ENCODE measurements around the gene SEMA3A. TPM values are rescaled to one million over a fixed set of nuclear protein-coding genes. Genes with fewer than 3 reads are reported as not detected.

SEMA3A gene
- polyA plus RNA-seq, 1 donor from 2014 or later = 0.08 TPM

DNA sequence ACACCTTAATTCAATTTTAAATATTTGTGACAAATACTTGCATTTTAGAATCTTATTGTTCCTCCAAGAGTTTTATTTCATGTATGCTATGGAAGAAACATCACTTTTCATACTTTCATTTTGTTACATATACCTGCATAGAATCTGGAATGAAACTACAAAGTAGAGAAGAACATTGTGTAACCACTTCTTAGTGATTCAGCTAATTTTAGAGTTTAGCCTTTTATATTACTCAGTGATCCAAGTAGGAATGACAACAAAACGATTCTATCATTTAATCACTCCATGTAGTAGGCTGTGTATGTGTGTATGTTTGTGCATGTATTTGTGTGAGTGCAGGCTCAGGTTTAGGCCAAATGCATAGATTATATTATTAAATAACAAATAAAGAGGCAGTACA lies 14.4 kb upstream of the SEMA3A start:
- Mint-ChIP-seq H3K27me3 (no peaks in the 10 kb centered on the region), H3K9me3 (peaks cover 0 to 3% (median 0%) of the 10 kb centered on the region in 3 donors), H3K4me1 (no peaks in the 10 kb centered on the region), H3K27ac (no peak overlapping the region), H3K4me3 (no peak overlapping the region), H3K36me3 (no peaks in the 10 kb centered on the region)

DNA sequence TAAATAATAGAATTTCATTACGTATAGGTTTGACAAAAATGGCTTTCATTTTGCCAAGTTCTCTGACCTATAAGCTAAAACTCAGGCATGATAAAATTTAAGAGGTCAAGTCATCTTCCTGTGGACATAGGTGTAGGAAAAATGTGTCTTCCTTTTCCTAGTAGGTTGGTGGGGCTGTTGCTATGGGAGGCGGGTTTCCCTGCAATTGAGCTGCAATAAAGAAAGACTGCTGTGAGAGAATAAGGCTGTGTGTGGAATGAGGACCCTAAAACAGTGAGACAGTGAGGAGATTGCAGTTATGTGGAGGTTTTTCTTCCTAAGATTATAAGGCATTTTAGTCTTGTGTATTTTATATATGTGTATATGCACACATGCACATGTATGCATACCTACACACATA lies 13.0 kb upstream of the SEMA3A start:
- no peaks in the 10 kb centered on the region for H3K4me1 Mint-ChIP-seq
- H3K4me3 Mint-ChIP-seq = no peak overlapping the region
- no peaks in the 10 kb centered on the region for H3K27me3 Mint-ChIP-seq
- no peaks in the 10 kb centered on the region for H3K36me3 Mint-ChIP-seq
- H3K9me3 Mint-ChIP-seq = peaks cover 0 to 3% (median 0%) of the 10 kb centered on the region in 3 donors
- H3K27ac Mint-ChIP-seq = no peak overlapping the region

DNA sequence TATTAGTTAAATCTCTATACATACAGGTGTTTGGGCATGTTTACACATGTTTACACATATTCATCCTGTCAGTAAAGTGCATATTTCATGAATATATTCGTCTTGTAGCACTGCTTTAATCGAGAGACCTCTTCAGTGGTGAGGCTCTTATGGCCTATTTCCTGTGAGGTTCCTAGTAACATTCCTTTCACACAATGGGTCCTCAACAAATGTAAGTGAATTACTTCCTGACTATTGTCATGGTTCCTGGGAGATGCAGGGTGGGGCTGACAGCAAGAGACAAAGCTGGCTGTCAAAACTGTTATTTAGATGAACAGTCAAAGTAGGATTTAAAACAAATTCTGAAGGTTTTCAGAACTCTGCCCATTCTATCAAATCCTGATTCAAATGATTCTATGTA lies 12.4 kb upstream of the SEMA3A start:
- Mint-ChIP-seq H3K9me3 (peaks cover 0 to 3% (median 0%) of the 10 kb centered on the region in 3 donors), H3K27me3 (no peaks in the 10 kb centered on the region), H3K4me3 (no peak overlapping the region), H3K36me3 (no peaks in the 10 kb centered on the region), H3K4me1 (no peaks in the 10 kb centered on the region), H3K27ac (no peak overlapping the region)

- no peak overlapping the region for H3K27ac Mint-ChIP-seq
These were observed 10.1 kb upstream of the SEMA3A start for GRCh38 chr7:84204655-84205054.

GRCh38 chr7:84202855-84203254 lies 8.3 kb upstream of the SEMA3A start:
- no peaks in the 10 kb centered on the region for H3K9me3 Mint-ChIP-seq
- H3K36me3 Mint-ChIP-seq = no peaks in the 10 kb centered on the region
- H3K27ac Mint-ChIP-seq = no peak overlapping the region
- no peak overlapping the region for H3K4me3 Mint-ChIP-seq
- H3K27me3 Mint-ChIP-seq = no peaks in the 10 kb centered on the region
- H3K4me1 Mint-ChIP-seq = no peaks in the 10 kb centered on the region

More at GRCh38 chr7:84204655-84205054, 10.1 kb upstream of the SEMA3A start:
- Mint-ChIP-seq H3K27me3 (no peaks in the 10 kb centered on the region), H3K36me3 (no peaks in the 10 kb centered on the region), H3K9me3 (no peaks in the 10 kb centered on the region), H3K4me3 (no peak overlapping the region), H3K4me1 (no peaks in the 10 kb centered on the region)

- Mint-ChIP-seq H3K36me3 (no peaks in the 10 kb centered on the region), H3K4me3 (no peak overlapping the region), H3K4me1 (no peaks in the 10 kb centered on the region), H3K9me3 (no peaks in the 10 kb centered on the region), H3K27me3 (no peaks in the 10 kb centered on the region), H3K27ac (no peak overlapping the region)
These were observed 6.3 kb upstream of the SEMA3A start for GRCh38 chr7:84200859-84201258.

GRCh38 chr7:84199216-84199615 lies 4.6 kb upstream of the SEMA3A start:
- H3K27me3 Mint-ChIP-seq = no peaks in the 10 kb centered on the region
- peaks cover 0 to 5% (median 4%) of the 10 kb centered on the region in 3 donors for H3K4me1 Mint-ChIP-seq
- no peak overlapping the region for H3K27ac Mint-ChIP-seq
- no peak overlapping the region for H3K4me3 Mint-ChIP-seq
- no peaks in the 10 kb centered on the region for H3K9me3 Mint-ChIP-seq
- H3K36me3 Mint-ChIP-seq = no peaks in the 10 kb centered on the region

- H3K36me3 Mint-ChIP-seq = no peaks in the 10 kb centered on the region
- no peaks in the 10 kb centered on the region for H3K9me3 Mint-ChIP-seq
- H3K27ac Mint-ChIP-seq = no peak overlapping the region
- no peak overlapping the region for H3K4me3 Mint-ChIP-seq
- H3K4me1 Mint-ChIP-seq = peaks cover 0 to 5% (median 4%) of the 10 kb centered on the region in 3 donors
- H3K27me3 Mint-ChIP-seq = no peaks in the 10 kb centered on the region
These were observed 1.5 kb upstream of the SEMA3A start for GRCh38 chr7:84196084-84196503.

DNA sequence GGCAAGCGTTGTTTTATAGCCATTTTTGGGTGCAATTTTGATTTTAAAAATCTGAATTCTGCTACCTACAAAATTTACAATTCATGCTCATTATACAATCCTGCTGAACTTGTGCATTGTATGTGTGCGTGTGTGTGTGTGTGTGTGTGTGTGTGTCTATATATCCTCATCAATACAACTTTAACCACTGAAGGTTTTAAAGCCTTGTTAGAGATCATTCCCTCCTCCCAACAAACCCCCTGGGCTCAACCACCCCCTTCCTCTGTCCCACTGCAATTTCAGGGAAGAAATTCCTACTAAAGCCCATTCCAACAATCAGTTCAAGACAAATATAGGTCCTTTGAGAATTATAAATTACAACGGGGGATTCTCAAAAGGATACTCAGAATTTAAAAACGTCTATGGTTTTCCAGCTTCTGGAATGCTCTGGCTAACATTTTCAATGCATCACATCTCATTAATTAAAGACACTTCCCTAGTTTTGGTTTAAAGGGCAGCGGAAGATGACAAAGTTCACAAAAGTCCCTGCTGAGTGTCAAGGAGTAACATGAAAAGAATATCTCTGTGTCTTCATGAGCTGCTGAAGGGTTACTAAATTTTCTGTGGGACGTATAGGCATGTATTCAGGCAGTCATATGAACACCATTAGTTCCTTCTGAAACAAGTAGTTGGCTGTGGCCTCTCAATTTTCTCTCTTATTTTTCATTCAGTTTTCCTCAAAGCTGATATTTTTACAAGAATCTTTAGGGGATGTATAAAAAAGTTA lies 889 bp upstream of the SEMA3A start:
- peaks cover 0 to 5% (median 4%) of the 10 kb centered on the region in 3 donors for H3K4me1 Mint-ChIP-seq
- H3K36me3 Mint-ChIP-seq = no peaks in the 10 kb centered on the region
- H3K27me3 Mint-ChIP-seq = no peaks in the 10 kb centered on the region
- no peak overlapping the region for H3K27ac Mint-ChIP-seq
- H3K4me3 Mint-ChIP-seq = no peak overlapping the region
- H3K9me3 Mint-ChIP-seq = no peaks in the 10 kb centered on the region

DNA sequence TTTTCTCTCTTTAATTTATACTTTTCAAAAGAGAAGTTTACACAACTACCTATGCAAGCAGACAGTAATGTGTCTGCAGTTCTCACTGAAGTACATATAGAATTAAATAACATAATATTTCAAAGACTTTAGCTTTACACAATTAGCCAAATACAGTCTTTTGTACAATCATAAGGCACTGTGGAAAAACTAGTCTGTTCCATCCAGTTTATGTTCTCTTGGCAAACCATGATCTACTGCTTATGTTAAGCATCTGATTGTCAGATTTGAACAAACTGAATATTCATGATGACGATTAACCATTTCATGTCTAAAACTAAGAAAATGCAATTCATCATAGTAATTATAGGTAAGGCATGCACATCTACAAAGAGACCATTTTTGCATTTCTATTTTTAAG lies 842 bp downstream of the SEMA3A start:
- Mint-ChIP-seq H3K36me3 (no peaks in the 10 kb centered on the region), H3K9me3 (no peaks in the 10 kb centered on the region), H3K27me3 (no peaks in the 10 kb centered on the region), H3K27ac (no peak overlapping the region), H3K4me1 (peaks cover 0 to 5% (median 4%) of the 10 kb centered on the region in 3 donors), H3K4me3 (no peak overlapping the region)

GRCh38 chr7:84191842-84192241 lies 2.7 kb downstream of the SEMA3A start:
- H3K27ac Mint-ChIP-seq = no peak overlapping the region
- no peaks in the 10 kb centered on the region for H3K36me3 Mint-ChIP-seq
- H3K4me3 Mint-ChIP-seq = no peak overlapping the region
- peaks cover 0 to 5% (median 4%) of the 10 kb centered on the region in 3 donors for H3K4me1 Mint-ChIP-seq
- no peaks in the 10 kb centered on the region for H3K27me3 Mint-ChIP-seq
- H3K9me3 Mint-ChIP-seq = no peaks in the 10 kb centered on the region

DNA sequence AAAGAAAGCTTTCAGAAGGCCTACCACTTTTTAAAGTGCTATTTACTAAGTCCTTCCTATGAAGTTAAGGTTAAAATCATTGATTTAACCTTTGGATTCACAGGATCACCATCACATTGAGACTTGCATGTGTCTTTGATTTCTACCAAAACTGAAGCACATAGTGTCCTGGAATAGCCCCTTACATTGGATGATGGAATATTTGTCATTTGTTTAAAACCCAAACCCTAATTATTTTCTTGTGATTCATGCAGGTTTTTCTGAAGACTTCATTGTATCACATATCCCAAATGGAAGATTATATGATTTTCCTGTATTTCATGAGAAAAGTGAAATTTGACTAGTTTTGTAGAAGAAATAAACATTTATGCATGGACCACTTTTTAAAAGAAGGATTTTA lies 3.3 kb downstream of the SEMA3A start:
- Mint-ChIP-seq H3K36me3 (no peaks in the 10 kb centered on the region), H3K27me3 (no peaks in the 10 kb centered on the region), H3K4me3 (no peak overlapping the region), H3K4me1 (peaks cover 0 to 5% (median 4%) of the 10 kb centered on the region in 3 donors), H3K27ac (no peak overlapping the region), H3K9me3 (no peaks in the 10 kb centered on the region)

DNA sequence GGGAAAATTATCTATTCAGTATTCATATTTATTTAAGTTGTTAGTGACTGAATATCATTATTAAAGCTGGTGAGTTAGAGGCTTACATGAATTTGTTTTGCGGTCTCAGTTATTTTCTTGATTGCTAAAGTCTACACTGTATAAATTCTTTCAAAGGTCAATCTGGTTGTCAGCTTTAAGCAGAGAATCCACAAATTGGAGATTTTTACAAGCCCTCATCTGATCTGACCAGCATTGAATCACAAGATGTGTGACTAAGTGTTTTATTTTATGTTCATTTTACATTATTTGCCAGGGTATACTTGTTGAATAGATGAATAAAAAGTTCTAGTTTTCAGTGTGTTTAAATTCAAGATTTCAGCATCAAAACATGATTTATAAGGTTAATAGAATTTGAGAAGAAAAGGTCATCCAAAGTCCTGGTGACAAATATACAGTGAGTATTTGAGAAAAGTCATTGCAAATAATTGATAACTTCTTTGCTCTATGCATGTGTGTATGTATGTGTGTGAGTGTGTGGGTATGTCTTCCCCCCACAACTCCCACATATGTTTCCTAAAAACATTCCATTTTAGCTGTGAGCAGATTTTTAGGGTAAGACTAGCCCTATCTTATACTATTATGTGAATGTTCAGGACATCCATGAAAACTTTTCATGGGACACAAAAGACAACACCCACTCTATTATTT lies 4.4 kb downstream of the SEMA3A start:
- no peaks in the 10 kb centered on the region for H3K9me3 Mint-ChIP-seq
- no peak overlapping the region for H3K27ac Mint-ChIP-seq
- peaks cover 0 to 4% (median 3%) of the 10 kb centered on the region in 3 donors for H3K4me1 Mint-ChIP-seq
- no peak overlapping the region for H3K4me3 Mint-ChIP-seq
- no peaks in the 10 kb centered on the region for H3K36me3 Mint-ChIP-seq
- H3K27me3 Mint-ChIP-seq = no peaks in the 10 kb centered on the region

GRCh38 chr7:84188786-84189405 lies 5.7 kb downstream of the SEMA3A start:
- H3K9me3 Mint-ChIP-seq = peaks cover 0 to 9% (median 0%) of the 10 kb centered on the region in 3 donors
- H3K36me3 Mint-ChIP-seq = no peaks in the 10 kb centered on the region
- no peak overlapping the region for H3K4me3 Mint-ChIP-seq
- no peak overlapping the region for H3K27ac Mint-ChIP-seq
- H3K4me1 Mint-ChIP-seq = no peaks in the 10 kb centered on the region
- H3K27me3 Mint-ChIP-seq = no peaks in the 10 kb centered on the region

- no peak overlapping the region for H3K4me3 Mint-ChIP-seq
- H3K27ac Mint-ChIP-seq = no peak overlapping the region
- H3K27me3 Mint-ChIP-seq = no peaks in the 10 kb centered on the region
- H3K4me1 Mint-ChIP-seq = no peaks in the 10 kb centered on the region
- H3K9me3 Mint-ChIP-seq = peaks cover 0 to 12% (median 0%) of the 10 kb centered on the region in 3 donors
- H3K36me3 Mint-ChIP-seq = no peaks in the 10 kb centered on the region
These were observed 6.6 kb downstream of the SEMA3A start for GRCh38 chr7:84187813-84188510.
